HG02981 (cell line): ENCODE results near the gene SSTR3.

Experiments
- ATAC-seq: cut with Tn5 transposase; IDR thresholded peaks from one replicate; pipeline ENCODE4 v1.9.1; 2021; ENCODE audit warnings: mild to moderate bottlenecking, moderate library complexity; ENCODE audit not compliant: unreplicated experiment

Gene SSTR3

DNA sequence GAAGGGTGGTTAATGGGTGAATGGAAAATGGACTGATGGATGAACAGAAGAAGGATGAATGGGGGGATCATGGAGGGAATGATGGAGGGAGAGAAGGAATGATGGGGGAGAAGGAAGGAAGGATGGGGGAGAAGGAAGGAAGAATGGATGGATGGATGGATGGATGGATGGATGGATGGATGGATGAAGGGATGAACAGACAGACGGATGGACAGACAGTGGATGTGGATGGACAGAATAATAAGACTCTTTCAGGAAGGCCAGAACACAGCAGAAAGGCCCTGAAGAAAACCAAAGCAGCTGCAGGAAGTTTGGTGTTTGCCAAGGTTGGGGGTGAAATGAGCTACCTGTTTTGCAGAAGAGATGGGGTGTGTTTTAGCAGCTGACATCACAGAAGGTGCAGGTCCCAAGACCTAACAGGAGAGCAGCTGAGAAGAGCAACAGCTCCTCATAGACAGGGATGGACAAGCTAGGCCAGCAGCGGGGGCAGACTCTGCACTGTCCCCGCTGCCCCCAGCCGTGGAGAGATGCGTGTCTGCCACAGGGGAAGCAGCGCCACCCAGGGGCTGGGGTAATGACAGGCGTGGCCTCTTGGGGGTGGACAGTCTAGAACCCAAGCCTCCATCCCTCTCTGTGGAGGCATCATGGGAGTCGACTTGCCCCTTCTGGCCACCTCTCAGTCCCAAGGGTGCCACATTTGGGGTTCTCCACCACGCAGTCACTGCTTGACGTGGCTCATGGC lies 42.2 kb downstream of the SSTR3 start:
- ATAC-seq, result no peak

DNA sequence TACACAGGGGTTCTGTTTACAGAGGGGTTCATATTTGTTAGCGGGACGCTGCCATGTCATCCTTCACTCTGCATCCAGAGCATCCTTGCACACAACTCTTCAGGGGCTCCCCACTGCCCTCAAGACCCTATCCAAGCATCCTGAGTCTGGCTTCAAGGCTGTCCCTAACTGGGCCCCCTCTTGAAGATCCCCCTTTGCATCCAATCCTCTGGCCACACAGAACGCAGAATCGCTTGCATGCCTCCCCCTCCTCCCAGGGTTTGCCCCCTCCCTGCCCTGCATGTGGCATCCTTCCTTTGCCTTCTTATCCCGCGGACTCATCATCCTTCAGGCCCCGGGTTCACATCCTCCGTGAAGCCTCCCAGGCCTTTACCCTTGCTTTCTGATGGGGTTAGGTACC lies 42.9 kb downstream of the SSTR3 start:
- ATAC-seq, result no peak

DNA sequence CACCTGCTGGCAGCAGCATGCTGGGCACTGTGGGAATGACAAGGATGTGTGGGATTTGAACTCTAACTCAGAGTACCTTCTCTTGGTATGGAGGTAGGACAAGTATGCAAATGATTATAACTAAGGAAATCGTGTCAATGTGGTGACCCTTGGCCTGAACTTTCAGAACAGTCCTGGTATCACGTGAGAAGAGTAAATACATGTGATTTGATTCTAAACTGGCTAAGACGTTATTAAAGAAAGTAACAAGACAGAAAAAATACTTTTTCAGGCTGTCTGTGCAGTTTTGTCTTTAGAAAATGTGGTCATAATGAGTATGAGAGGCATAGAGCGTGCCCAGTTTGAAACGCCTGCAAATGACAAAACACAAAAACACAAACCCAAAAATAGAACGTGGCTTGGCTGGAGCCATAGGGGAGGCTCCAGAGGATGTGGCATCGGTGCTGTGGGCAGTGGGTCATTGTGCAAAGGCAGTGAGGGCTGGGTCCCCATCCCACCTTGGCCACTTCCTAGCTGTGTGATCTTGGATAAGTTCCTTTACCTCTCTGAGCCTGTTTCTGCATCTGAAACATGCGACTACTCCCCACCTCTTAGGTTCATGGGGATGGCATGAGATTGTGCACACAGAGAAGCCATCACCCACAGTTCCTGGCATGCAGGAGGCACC lies 44.2 kb downstream of the SSTR3 start:
- no peak for ATAC-seq

DNA sequence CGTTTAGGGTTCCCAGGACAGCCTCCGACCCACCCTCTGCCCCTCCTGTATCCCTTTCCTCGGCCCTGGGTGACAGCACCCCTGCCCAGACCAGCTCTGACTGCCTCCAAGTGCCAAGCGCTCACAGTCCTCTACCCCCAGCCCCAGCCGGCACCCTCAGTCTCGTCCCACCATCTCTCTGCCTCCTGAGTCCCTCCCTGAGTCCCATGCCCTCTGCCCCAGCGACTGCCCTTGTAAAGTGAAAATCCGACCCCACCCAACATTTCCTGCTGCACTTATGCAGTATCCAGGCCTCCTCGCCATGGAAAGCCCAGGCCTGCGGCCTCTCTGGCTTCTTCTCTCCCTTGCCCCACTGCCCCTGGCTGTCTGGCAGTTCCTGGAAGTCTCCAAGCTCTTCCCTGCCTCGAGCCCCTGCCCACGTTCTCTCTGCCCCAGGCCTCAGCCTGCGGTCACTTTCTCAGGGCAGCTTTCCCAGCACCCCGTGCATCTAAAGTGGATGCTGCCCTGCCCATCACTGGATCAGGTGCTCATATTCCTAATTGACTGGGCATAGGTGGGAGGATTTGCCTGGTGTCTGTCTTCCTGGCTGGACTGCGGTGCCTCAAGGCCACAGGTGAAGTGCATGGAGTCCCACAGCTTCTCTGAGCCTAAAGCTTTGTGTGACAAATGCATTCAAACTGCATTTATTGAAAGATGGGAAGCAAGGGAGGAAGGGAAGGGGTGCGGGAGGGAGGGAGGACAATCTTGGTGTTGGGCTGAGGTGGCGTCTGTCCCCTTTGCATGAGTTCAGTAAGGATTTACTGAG lies 44.9 kb downstream of the SSTR3 start:
- ATAC-seq, result no peak

DNA sequence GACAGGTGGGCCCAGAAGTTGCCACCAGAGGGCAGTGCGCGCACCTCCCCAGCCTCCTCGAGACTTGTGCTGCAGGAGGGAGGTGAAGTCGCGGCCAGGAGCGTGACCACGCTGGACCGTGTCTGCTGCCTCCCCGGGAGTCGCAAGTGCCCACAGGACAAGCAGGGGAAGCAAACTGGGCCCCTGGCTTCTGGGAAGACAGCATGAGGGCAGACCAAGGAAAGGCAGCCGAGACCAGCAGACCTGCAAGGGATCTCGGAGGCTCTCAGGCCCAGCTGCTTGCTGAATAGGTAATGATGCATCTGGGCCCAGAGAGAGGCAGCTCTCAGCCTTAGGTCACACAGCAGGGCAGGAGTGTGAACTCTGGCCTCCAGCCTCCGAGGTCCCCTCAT lies 45.6 kb downstream of the SSTR3 start:
- ATAC-seq, result no peak

DNA sequence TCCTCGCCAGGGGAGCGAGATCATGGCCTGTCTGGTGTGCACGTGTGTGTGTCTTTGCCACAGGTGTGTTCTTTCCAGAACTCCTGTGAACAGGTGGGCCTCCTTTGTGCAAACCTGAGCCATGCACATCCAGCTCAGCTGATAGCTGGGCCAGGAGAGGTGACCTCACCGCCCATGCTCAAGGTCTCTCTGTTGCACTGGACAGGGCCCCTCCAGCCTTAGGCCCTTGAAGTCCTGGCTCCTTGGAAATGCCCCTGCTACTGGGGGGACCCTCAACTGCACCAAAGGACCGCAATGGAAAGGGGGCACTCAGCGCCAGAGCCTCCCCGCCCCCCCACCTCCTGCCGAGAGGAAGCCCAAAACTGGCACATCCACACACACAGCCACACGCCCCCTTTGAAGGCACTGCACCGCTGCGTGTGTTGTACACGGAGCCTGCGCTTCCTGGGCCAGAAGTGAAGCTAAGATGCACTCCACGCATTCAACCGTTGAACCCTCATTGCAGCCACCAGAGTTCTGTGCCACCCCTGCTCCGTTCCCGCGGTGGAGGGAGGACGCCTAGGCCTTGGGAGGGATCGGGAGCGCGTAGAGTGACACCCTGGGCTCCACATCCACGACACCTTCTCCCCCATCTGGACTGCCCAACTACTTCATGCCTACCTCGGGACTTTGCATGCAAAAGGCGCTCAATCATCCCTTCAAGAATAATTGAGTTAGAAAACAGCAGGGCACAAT lies 46.2 kb downstream of the SSTR3 start:
- no peak for ATAC-seq

DNA sequence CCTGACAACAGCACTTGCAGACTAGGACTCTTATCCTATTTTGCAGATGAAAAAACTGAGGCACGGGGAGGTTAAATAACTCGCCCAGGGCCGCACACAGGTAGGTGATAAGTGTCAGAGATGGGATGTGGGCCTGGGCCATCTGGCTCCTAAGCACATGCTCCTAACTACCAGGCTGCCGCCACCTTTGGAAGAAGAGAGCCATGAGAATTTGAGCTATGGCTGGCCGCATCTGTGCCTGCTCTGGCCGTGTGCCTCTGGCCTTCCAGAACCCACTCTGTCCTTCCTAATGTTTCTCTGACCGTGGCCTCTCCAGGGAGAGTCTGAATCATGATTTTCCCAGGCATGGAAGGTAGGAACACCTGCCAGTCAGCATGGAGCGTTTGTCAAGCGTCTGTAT lies 47.2 kb downstream of the SSTR3 start:
- no peak for ATAC-seq

DNA sequence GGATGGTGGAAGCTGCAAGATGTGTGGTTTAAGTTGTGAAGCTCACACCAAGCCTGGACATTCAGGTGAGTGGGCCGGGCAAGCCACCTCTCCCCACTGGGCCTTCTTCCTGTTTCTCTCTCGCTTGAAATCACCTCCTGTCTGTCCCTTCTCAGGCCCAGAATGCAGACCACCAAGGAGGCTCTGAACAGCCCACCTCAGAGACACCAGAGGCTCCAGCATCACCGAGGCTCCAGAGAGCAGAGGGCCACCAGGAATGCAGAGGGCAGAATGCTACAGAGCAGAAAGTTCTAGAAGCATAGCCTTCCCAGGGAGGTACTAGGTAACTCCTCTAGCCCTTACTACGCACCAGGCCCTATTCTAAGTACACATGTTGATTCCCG lies 47.8 kb downstream of the SSTR3 start:
- no peak for ATAC-seq

DNA sequence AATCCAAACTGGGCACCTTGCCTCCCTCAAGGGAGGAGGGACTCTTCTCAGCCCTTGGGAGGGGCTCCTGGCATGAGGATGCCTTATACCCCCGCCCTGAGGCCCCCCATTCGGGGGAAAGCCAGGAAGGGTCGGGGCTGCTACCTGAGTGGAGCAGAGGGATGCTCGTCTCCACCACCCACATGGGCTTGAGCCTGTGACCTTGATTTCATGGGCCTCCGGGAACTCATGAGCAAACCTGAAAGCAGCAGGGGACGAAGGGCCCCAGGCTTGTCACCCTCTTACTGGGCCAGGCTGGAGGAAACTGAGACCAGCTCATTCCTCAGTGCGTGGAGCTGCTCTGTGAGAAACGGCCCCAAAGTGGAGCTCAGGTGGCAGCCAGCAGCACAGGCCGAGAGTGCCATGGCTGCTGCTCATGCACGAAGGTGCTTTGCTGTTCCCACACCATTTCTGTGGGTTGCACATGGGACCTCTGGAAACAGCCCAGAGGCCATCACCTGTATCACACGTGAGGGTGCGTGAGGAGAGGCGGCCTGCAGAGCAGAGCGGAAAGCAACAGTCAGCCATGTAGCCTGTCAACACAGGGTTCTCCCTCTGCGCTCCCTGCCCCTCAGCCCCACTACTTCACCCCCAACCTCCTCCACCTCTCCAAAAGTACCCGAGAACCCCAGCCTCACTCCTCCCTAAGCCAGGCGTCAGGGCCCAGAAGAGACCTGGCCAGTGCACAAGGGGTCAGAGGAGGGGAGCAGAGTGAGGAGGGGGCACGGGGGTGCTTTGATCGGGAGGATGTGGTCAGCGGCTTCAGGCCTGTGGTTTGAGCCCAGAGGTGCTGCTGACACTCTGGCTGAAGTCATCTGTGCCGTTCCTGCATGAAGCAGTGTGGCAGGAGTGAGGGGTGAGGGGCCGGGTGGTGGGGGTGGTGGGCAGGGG lies 48.4 kb downstream of the SSTR3 start:
- peak; percentile 32 for ATAC-seq

DNA sequence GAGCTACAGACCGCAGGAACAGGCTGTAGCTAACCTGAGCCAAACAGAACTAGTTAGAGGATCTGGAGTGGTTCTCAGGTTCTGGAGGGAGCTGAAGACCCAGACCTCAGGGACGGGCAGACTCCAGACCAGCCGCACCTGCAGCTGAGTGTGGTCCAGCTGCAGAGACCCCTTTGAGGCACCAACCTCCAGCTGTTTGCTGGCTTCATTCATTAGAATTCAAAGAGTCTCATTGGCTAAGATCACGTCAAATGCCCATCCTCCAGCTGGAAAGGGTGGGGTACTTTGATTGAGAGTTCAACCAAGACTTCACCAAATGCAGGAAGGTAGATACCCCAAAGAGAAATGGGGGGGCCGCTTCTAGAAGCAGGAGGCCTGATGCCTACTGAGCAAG lies 49.2 kb downstream of the SSTR3 start:
- ATAC-seq, result no peak

DNA sequence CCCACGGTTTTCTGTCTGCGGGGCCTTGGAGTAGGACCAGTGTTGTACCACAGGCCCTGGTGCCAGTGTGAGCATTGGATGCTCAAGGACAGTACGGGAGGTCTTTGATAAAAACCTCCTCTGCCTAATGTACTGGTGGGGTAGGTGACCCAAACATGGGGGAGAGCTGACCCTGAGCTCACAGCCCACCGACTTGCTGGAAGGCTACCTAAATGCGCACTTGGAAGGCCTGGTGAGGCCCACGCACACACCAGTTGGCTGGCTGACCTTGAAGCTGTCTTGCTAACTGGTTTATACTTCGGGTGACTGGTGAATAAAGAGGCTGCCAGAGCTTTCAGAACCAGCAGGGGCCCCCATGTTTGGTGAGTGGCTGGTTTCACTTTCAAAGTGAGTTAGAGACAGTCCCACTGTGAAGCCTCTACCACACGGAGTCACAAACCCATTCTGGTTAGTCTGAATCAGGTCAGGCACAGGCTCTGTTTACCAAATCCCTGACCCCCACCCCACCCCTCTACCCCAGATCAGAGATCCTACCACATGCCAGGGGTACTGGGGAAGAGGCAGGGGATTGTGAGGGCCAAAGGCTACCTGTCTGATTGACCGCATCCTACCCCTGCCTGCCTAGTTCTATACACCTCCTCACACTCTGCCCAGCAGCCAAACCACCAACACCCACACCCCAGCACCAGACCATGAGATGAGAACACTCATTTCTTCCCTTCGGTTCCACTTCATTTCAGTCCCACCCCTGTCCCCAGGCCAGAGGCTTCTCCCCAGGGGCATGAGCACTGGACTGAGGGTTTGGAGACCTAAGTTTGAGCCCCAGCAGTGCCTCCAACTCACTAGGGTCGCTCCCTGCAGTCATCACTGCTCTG lies 49.8 kb downstream of the SSTR3 start:
- ATAC-seq, result peak; percentile 40

DNA sequence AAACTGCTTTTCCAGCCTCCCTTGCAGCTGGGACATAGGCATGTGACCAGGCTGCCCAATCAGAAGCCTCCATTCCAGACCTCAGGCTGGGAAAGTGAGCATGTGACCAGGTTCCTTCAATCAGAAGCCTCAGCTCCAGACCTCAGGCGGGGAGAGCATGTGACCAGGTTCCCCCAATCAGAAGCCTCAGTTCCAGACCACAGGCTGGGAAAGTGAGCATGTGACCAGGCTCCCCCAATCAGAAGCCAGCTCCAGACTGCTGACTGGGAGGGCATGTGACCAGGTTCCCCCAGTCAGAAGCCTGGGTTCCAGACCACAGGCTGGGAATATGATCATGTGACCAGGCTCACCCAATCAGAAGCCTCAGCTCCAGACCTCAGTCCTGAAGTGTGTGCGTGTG lies 50.8 kb downstream of the SSTR3 start:
- no peak for ATAC-seq

DNA sequence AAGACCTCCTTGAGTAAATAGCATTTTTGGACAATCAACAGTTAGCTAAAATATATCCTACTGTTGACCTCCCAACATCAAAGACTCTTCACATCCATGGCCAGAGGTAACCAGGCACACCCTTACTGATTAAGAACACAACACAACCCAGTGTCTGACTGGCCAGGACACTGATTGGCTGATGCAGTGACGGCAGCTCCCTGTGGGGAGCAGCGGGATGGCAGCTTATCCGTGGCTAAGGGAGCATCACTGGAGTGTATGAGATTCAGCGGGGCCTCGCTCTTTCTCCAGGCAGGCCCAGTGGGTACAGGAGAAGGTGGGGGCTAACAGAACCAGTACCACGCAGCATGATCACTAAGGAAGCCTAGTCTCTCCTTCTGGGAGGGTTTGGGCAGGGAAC lies 52.2 kb downstream of the SSTR3 start:
- no peak for ATAC-seq

DNA sequence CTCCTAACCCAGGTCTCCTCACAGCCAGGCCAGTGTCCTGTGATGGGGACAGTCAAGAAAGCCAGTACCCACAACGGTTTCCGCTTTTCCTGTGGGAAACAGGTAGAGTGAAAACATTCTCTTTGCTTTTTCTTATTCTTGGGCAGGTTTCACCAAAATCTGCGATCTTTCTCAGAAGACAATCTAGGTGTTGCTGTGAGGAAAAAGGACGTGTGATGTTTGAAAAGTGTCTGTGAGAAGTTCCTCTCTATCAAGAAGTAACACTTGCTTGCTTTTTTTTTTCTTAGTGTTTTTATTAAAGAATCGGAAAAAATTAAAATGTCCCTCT lies 53.4 kb downstream of the SSTR3 start:
- no peak for ATAC-seq

DNA sequence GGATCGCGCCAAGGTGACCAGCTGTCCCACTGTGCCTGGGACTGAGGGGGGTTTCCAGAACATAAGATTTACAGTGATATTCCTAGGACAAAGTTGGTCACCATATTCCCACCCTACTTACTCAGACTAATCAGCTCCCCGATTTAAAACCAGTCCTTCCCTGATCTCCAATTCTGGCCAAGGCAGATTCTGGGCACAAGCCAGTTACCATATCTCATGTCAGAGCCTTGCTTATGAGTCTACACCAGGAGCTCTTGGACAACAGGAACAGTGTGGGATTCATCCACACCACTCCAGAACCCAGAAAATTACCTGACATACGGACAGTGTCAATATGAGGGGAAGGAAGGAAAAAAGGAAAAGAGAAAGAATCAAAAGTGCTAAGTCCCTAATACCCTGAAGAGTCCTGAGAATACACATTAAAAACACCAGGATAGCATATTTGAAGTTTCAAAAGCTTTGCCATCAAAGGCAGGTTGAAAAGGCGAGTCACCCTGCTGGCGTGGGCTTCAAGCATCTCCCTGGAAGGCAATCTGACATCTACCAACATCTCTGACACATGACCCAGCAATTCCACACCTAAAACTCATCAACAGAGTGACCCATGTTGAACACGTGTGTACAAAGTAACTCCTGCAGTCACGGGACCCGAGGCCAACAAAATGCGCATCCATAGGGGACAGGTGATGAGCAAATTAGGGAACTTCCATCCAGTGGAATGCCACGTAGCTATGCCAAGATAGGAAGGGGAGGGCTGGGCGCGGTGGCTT lies 54.6 kb downstream of the SSTR3 start:
- ATAC-seq, result no peak

DNA sequence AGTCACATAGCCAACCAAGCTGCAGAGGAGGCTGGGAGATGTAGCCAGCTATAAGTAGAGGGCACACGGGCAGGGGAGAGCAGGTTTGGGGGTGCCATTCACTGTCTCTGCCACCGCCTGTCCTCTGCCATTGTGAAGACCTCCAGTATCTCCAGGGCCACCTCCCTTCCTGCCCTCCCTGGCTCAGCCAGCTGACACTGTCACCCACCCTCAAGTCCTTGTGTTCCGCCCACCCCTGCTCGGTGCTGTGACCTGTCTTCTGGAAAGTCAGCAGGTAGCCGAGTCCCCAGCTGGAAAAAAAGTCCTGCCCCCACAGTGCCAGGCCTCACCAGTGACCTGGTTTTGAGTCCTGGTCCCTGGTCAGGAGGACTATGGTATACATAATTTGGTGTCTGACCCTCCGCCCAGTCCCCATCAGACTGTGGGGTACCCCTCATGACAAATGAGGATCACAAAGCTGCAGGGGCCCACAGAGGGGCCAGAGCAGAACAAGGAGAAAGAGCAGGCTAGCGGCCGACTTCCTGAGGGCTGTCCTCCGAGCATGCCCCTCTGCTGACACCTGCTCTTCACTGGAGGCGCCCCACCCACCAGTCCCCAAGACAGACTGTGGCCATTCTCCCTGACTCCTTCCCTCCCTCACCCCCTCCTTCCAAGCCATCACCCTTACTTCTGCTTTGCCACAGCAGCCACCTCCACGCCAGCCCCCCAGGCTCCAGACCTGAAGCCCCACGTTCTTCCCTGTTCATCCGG lies 55.4 kb downstream of the SSTR3 start:
- ATAC-seq, result no peak

DNA sequence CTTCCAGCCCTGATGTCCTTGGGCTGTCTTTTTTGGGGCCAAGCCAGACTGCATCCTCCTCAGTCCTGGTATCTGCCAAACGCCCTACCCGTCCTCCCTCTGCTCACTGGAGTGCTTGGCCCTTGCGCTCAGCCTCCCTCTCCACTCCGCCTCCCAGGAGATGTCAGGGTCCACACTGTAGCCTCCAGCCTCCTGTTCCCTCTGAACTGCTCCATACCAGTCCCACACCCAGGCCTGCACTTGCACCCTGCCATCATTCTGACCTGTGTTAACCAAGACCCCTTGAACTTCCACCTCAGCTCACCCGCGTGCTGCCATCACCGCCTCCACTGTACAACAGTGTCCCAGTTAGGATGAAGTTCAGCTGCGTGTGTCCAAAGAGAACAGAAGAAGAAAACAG lies 56.3 kb downstream of the SSTR3 start:
- no peak for ATAC-seq
